ENCODE data around the gene GMDS.

The GMDS gene

DNA sequence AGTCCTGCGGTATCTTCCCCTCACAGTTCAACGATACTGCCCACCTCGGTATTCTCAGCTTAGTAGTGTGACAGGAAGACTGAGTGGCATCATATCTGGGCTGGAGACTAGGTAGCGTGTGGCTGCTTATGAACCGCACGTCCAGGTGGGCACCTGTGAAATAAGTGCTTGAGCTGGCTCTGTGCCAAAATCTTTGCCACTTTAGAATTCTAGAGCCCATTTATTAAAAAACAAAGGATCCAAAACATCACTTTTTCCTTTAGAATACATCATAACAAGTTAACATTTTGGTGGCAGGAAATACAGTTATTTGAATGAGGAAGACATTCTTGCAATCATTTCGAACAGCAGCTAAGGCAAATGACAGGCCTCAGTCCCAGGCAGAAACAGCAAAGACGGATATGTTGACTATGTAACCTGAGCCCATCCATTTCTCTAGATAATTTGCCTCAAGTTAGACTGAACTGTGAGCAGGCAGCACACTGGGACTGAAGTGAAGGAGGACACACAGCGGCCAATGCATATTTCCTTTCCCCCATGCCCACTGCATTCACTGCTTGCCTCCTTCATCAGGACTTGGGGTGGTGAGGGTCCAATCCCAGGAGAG is 136.6 kb downstream of the GMDS start:
- H3K4me3 ChIP-seq: no peak overlapping the region
- intact Hi-C loops (cut with DNase I; ENCODE audit: low total_unique reads): loop anchor here (10.0 kb wide), 1 partner anchor 526 kb away; no protein-coding TSS in a partner anchor

DNA sequence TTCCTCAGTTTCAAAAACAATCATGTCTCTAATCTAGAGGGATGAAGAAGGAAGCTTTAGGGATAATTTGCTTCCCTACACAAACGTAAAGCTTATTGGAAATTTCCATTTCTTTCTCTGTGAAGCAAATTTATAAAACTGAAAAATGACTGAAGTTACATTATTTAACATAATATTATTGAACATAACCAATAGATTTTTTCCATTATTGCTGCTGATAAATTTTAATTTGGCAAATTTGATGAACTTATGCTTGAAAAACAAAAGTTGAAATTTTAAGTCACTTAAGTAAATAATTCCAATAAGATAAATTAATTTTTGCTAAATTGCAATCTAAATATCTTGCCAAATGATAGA is 140.9 kb downstream of the GMDS start:
- H3K27ac ChIP-seq: peak overlapping the region in 1 of 2 donors; percentile 85
- H3K27me3 ChIP-seq: no peaks in the 10 kb centered on the region
- TF ChIP-seq, protein P1, sequence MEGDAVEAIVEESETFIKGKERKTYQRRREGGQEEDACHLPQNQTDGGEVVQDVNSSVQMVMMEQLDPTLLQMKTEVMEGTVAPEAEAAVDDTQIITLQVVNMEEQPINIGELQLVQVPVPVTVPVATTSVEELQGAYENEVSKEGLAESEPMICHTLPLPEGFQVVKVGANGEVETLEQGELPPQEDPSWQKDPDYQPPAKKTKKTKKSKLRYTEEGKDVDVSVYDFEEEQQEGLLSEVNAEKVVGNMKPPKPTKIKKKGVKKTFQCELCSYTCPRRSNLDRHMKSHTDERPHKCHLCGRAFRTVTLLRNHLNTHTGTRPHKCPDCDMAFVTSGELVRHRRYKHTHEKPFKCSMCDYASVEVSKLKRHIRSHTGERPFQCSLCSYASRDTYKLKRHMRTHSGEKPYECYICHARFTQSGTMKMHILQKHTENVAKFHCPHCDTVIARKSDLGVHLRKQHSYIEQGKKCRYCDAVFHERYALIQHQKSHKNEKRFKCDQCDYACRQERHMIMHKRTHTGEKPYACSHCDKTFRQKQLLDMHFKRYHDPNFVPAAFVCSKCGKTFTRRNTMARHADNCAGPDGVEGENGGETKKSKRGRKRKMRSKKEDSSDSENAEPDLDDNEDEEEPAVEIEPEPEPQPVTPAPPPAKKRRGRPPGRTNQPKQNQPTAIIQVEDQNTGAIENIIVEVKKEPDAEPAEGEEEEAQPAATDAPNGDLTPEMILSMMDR (IDR thresholded peaks at IDR 0.05): no peak
- H3K4me1 ChIP-seq: peaks cover 0 to 33% (median 4%) of the 10 kb centered on the region in 4 donors
- no peaks in the 10 kb centered on the region for H3K36me3 ChIP-seq
- DNase-seq: no peak
- H3K9me3 ChIP-seq: no peaks in the 10 kb centered on the region
- H3K4me3 ChIP-seq: no peak overlapping the region
- intact Hi-C loops (cut with DNase I; ENCODE audit: low total_unique reads): loop anchor here (10.0 kb wide), 1 partner anchor 530 kb away; no protein-coding TSS in a partner anchor

More for the DNA sequence above, 136.6 kb downstream of the GMDS start:
- no peaks in the 10 kb centered on the region for H3K36me3 ChIP-seq
- TF ChIP-seq, protein P1 (IDR thresholded peaks at IDR 0.05): no peak
- DNase-seq: no peak
- peak overlapping the region; percentile 73 for H3K27ac ChIP-seq
- H3K27me3 ChIP-seq: no peaks in the 10 kb centered on the region
- no peaks in the 10 kb centered on the region for H3K9me3 ChIP-seq
- peaks cover 0 to 30% (median 15%) of the 10 kb centered on the region in 4 donors for H3K4me1 ChIP-seq

DNA sequence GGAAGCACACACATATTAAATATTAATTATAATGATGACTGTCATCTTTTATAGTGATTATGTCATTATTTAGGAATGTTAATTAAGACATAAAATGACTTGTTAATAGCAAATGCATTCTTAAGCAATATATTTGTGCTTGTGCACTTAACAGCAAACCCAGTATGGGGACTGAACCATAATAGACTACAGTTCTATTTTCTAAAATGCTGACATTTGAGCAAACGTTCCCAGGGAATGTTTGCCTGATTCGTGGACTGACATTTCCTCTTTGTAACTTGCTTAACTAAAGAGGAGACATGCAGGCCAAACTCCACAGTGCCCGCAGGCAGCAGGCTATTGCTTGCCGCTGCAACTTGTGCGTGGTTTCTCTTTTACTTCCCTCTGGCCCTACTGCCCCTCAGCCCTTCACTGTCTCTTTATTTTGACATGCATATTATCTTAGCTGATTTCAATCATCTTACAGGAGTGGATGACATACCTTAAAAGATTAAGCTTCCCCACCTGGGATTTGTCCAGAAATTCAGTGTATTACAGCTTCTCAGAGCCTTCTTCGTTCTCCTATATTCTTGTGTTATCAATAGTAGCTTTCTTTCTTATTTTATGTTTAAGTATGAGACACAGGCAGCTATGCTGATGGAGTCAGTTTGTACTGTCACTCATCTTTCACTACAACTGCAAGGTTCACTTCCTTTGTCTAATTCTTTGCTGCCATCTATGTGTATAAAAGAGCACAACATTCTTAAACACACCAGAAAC is 141.5 kb downstream of the GMDS start:
- Histone ChIP-seq H3K4me1 (peaks cover 0 to 31% (median 2%) of the 10 kb centered on the region in 4 donors), H3K36me3 (no peaks in the 10 kb centered on the region), H3K27me3 (no peaks in the 10 kb centered on the region), H3K9me3 (no peaks in the 10 kb centered on the region), H3K27ac (peak overlapping the region; percentile 60 to 85), H3K4me3 (peak overlapping the region; percentile 46 to 51)
- intact Hi-C loops (cut with DNase I; ENCODE audit: low total_unique reads): loop anchor here (10.0 kb wide), 1 partner anchor 531 kb away; no protein-coding TSS in a partner anchor
- peak; percentile 39 to 75 for DNase-seq
- TF ChIP-seq, protein P1 (IDR thresholded peaks at IDR 0.05): peak; percentile 54 to 67

DNA sequence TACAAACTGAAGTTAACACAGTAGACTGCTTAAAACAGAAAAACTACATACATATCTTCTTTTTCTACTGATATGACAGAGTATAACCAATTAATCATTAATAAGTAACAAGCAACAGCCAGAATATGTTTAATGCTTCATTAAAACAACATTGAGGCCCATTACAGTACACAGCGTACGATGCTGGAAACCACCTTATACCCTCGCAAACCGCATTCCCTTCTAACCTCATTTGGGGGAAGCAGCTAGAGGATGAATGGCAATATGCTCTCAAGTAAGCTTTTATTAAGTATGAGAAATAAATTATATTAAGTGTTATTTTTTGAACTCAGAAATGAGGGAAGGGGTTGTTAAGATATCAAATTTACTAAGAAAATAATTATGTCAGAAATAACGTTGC is 142.4 kb downstream of the GMDS start:
- Histone ChIP-seq H3K36me3 (no peaks in the 10 kb centered on the region), H3K9me3 (no peaks in the 10 kb centered on the region), H3K27me3 (no peaks in the 10 kb centered on the region), H3K4me3 (peak overlapping the region; percentile 46 to 51), H3K4me1 (peaks cover 0 to 35% (median 2%) of the 10 kb centered on the region in 4 donors), H3K27ac (peak overlapping the region; percentile 60 to 85)
- TF ChIP-seq, protein P1 (IDR thresholded peaks at IDR 0.05): no peak
- no peak for DNase-seq
- intact Hi-C loops (cut with DNase I; ENCODE audit: low total_unique reads): loop anchor here (10.0 kb wide), 1 partner anchor 532 kb away; no protein-coding TSS in a partner anchor

DNA sequence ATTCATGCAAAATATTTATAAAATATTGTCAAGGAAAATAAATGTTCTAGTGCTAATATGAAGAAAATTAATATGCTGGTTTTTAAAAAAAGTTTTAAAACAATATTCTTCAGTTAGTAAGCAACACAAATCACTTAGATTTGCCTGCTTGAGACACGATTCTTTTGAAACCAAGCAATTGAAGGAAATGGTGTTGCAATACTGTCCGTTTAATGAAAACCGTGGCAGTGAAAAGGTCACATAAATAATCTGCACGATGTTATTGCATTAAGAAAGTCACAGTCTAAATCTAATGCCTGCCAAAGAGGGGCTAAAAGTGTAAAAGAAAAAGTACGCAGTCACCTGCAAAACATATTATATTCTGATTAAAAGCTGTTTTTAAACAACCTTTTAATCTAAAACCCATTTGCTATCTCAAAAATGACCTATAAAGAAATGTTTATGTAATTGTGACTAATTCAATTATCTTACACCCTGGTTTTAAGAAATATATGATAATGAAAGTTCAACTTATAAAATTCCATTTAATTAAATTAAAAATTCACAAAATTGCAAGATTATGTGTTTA is 143.0 kb downstream of the GMDS start:
- TF ChIP-seq, protein P1 (IDR thresholded peaks at IDR 0.05): no peak
- Histone ChIP-seq H3K4me1 (peaks cover 0 to 36% (median 2%) of the 10 kb centered on the region in 4 donors), H3K27ac (peak overlapping the region; percentile 60 to 85), H3K27me3 (no peaks in the 10 kb centered on the region), H3K4me3 (peak overlapping the region; percentile 46 to 51), H3K9me3 (no peaks in the 10 kb centered on the region), H3K36me3 (no peaks in the 10 kb centered on the region)
- intact Hi-C loops (cut with DNase I; ENCODE audit: low total_unique reads): loop anchor here (10.0 kb wide), 1 partner anchor 532 kb away; no protein-coding TSS in a partner anchor
- DNase-seq: no peak

Measured in tibial artery (tissue), 4 donors.